HuH-7 (cell line): Measurements from ENCODE around the gene C6orf52.

Source experiments
- DNase-seq: peaks from one replicate; pipeline ENCODE4 v3.0.0; 2011; ENCODE audit warnings: low spot score

The C6orf52 gene

GRCh38 chr6:10644225-10644624 lies 50.2 kb downstream of the C6orf52 start:
- DNase-seq, result no peak

- DNase-seq, result no peak
These were observed 51.2 kb downstream of the C6orf52 start for GRCh38 chr6:10643201-10643651.

- no peak for DNase-seq
These were observed 52.9 kb downstream of the C6orf52 start for GRCh38 chr6:10641528-10641927.

GRCh38 chr6:10640412-10640811 lies 54.0 kb downstream of the C6orf52 start:
- no peak for DNase-seq

- no peak for DNase-seq
These were observed 61.2 kb downstream of the C6orf52 start for GRCh38 chr6:10633216-10633615.

- DNase-seq, result no peak
These were observed 64.2 kb downstream of the C6orf52 start for GRCh38 chr6:10630178-10630577.

- DNase-seq, result no peak
These were observed 66.6 kb downstream of the C6orf52 start for GRCh38 chr6:10627800-10628199.

- DNase-seq, result no peak
These were observed 68.2 kb downstream of the C6orf52 start for GRCh38 chr6:10626154-10626741.

GRCh38 chr6:10624836-10625235 lies 69.6 kb downstream of the C6orf52 start:
- no peak for DNase-seq

GRCh38 chr6:10621847-10622246 lies 72.6 kb downstream of the C6orf52 start:
- DNase-seq, result no peak
